HG03520 (cell line): ENCODE data around the gene FBXW9.
"Not testable (repeated sequence)": the region's sequence is repeated elsewhere in the genome, so short reads cannot be mapped to it uniquely, and the experiment has no call there.

Experiments
- ATAC-seq: cut with Tn5 transposase; IDR thresholded peaks from one replicate; pipeline ENCODE4 v1.9.1; 2021; ENCODE audit warnings: mild to moderate bottlenecking, moderate library complexity; ENCODE audit not compliant: unreplicated experiment

FBXW9 gene

GRCh38 chr19:12681074-12681987, 15.1 kb downstream of the FBXW9 start, which contains the start of gene DHPS:
TSS of gene DHPS (minus strand) at chr19:12681880. CDS start at chr19:12681766, 114 bp downstream.
- ATAC-seq, result peak; percentile 67

DNA sequence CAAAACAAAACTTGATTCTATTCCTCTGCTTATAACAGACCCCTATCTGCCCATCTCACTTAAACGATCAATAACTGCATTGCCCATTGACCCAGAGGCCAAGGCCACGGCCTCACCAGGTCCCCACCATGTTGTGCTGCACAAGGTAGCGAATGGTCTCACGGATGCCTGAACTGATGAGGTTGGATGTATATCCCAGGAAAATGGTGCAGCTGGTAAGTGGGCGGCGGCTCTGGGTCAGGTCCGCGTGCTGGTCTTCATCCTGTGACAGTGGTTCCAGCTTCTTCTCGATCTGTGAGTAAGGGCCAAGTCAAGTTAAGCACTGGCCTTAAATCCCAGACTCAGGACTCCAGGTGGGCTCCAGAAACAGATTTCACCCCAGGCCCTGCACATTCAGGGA, 16.4 kb downstream of the FBXW9 start:
- no peak for ATAC-seq

DNA sequence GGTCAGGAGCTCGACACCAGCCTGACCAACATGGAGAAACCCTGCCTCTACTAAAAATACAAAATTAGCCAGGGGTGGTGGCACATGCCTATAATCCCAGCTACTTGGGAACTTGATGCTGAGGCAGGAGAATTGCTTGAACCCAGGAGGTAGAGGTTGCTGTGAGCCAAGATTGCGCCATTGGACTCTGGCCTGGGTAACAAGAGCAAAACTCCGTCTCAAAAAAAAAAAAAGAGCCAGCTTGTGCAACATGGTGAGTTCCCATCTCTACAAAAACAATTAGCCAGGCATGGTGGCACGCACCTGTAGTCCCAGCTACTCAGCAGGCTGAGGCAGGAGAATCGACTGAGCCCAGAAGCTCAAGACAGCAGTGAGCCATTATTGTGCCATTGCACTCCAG, 18.4 kb downstream of the FBXW9 start:
- ATAC-seq, result not testable (repeated sequence)

- no peak for ATAC-seq
These were observed 19.5 kb downstream of the FBXW9 start for GRCh38 chr19:12676928-12677327.

DNA sequence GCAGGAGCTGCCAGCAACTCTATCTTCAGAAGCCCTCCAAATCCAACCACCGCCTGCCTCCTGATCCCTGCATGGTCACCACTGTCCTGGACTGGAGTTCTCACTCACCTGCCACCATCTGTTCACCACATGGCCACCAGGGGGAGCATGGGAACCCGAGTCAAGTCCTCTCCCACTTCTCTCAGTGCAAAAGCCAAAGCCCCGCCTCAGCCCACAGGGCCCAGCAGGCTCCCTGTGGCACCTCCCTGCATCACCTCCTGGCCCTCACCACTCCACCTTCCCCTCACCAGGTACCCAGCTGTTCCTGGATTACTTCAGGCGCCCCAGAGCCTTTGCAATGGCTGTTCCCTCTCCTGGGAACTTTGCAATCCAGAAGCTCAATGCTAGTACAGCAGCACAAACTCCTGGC, 20.0 kb downstream of the FBXW9 start:
- ATAC-seq, result no peak

- ATAC-seq, result no peak
These were observed 20.5 kb downstream of the FBXW9 start for GRCh38 chr19:12675940-12676339.

- ATAC-seq, result no peak
These were observed 21.0 kb downstream of the FBXW9 start for GRCh38 chr19:12675399-12675798.

- no peak for ATAC-seq
These were observed 23.7 kb downstream of the FBXW9 start for GRCh38 chr19:12672744-12673143.

DNA sequence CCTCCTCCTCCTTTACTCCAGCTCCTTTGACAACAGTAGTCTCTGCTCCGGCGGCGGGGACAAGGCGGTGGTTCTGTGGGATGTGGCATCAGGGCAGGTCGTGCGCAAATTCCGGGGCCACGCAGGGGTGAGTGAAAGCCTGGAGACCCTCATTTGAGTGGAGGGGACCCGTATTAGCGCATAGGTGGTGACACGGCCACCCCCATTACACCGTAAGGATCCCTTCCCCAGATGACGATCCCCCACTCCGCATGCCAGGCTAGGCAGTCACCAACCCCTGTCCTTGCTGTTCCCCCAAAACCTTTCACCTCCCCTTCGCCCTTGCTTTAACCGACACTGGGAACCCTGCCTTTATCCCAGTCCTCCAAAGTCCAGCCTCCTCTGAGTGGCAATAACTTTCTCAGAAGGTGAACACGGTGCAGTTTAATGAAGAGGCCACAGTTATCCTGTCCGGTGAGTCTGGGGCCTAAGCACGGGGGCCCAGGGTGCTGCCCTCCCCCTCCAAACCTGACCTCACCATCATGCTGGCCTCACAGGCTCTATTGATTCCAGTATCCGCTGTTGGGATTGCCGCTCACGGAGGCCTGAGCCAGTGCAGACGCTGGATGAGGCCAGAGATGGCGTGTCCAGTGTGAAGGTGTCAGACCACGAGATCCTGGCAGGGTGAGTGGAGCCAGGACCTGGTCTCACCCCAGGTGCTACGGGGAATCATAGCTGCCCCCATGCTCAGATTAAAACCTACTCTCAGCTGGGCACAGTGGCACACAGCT, 26.1 kb downstream of the FBXW9 start:
- no peak for ATAC-seq

- ATAC-seq, result no peak
These were observed 26.9 kb downstream of the FBXW9 start for GRCh38 chr19:12669270-12670158.

DNA sequence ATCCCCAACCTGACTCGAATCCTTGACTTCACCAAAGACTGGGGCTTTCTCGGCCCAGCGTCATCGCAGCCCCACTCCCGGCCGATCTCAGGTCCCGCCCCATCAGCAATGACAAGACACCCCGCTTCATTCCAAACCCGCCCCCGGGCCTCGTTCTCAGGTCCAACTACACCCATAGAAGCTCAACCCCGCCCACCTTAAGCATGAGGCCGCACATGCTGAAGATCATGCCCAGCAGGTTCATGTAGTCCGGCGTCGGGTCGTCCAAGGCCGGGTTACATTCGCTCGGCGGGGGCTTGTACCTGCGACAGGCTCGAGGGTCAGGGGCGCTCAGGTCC, 27.5 kb downstream of the FBXW9 start:
- no peak for ATAC-seq

- ATAC-seq, result no peak
These were observed 28.1 kb downstream of the FBXW9 start for GRCh38 chr19:12668346-12668745.

DNA sequence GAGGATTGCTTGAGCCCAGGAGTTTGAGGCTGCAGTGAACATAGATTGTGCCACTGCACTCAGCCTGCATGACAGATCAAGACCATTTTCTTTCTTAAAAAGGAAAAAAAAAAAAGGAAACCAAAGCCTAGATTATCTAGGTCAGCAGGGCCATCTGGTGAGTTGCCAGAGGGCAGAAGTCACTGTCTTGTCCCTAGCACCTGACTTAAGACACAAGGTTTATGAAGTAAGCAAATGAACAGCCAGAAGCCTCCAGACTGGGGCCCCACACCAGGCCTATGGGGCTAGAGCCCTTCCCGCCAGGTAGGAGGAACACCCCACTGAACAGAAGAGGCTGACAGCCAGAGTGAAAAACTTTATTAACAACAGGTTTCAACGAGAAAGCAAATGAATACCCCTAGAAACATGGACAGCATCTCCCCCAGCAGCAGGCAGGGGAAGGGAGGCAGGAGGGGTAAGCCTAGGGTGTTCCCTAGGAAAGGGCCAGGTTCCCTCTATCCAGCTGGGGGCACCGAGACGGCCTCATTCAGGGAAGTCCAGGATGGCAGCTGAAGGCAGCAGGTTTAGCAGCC, 28.6 kb downstream of the FBXW9 start:
- ATAC-seq, result no peak

DNA sequence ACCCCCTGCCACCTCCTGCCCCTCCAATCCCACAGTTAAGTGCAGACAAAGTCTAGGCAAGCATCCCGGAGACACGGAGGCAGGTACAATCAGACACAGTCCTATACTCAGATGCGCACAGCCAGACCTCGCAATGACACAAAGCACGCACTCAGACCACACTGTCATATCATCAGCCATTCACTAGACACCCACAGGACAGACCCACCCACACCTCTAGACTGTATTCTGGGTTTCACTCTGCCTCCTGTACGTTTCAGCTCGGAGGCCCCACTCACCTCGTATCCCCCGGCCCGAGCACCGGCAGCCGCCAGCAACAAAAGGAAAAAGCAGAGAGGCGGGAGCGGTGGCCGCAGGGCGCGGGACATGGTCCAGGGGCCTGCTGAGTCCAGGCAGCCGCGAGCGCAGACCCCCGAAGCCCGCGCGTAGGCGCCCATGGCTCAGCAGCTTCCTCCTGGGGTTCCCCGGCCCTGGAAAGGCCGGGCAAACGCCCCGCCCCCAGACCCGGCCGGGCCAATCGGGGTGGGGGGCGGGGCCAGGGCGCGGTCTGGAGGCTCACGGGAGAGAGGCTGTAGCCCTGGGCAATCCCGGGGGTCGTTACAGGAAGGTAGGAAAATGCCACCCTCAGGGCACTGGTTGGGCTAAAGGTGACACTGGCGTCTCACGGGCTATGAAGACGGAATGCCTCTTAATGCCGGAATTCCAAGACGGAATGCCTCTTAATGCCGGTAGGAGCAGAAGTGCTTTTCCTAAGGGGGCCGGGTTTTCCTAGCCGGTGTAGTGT, 30.0 kb downstream of the FBXW9 start, which contains the start of the genes MAN2B1 and WDR83:
MAN2B1 (minus strand) TSS at position 478 of the 784 bp plus-strand sequence; CDS start at position 437, 41 bp downstream.
WDR83 (plus strand) TSS at position 543 of the 784 bp plus-strand sequence. CDS start 2,984 bp downstream, outside the sequence.
- ATAC-seq, result peak; percentile 39

DNA sequence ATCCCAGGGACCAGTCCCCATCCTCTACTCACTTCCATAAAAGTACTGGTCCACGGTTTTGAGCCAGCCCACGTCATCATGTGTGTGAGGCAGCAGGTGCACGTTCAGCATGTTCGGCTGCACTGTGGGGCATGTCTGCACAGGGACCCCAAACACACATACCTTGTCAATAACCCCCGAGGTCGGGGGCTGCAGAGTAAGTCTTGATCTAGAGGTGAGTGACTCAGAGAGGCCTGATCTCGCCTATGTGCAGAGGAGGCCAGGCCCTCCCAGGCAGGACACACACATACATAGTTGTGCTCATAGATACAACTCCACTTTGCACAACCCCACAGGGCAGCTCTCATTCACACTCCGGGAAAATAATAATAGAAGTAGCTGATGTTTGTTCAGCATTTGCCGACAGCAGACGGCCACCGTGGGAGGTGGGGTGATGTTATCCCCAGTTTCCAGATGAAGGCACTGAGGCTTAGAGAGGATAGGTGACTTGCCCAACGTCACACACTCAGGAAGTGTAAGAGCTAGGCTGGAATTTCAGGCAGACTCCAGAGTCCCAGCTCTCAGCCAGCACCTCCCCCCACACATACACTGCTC, 30.7 kb downstream of the FBXW9 start:
- no peak for ATAC-seq

- no peak for ATAC-seq
These were observed 31.2 kb downstream of the FBXW9 start for GRCh38 chr19:12665281-12665573.

DNA sequence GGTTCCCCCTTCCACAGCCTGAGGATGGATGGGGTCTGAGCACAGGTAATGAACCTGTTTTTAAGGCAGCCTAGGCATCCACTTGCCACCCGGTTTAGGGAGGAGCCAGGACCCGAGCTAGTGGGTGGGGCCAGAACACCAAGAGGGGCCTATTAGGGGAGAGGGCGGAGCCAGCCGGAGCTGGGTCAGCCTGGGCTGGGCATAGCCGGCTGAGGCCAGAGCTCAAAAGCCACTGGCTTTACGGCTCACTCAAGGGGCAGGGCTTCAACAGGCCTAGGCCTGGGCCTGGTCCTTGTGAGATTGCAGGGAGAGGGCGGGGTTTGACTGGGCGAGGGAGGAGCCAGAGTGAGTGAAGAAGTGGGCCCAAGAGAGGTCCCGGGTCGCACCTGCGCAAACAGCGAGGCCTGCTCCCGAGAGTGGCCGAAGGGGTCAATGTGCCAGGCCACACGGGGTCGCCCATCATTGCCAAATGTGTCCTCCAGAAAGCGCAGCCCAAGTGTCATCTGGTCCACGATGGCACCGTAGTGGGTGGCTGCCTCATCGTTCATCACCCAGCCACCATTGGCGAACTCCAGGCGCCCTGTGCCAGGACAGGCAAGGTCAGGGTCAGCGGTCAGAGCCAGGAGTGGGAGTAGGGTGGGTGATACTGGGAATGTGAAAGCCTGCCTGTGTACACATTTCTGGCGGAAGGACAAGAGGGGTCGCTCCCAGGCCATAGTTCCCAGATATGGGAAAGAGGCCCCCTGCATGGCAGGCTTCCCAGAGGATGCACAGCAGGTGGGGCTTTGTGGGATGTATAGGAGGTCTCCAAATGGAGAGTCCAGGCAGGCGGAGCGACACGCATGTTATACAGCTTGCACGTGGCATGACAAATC, 31.8 kb downstream of the FBXW9 start:
- ATAC-seq, result no peak

- ATAC-seq, result no peak
These were observed 35.5 kb downstream of the FBXW9 start for GRCh38 chr19:12660980-12661379.
